WI38 (cell line): Measurements from ENCODE around the gene RAB7B.
"Not testable (repeated sequence)": the region's sequence is repeated elsewhere in the genome, so short reads cannot be mapped to it uniquely, and the experiment has no call there.

Source experiments
- H3K4me3 ChIP-seq: 2 replicates; pipeline ENCODE4 v1.5.1; 2011; ENCODE audit warnings: low read depth, mild to moderate bottlenecking, control low read depth, low read length
- CTCF ChIP-seq: IDR thresholded peaks from 2 replicates; pipeline ENCODE4 v1.5.1; 2012; ENCODE audit warnings: low read depth, mild to moderate bottlenecking, control low read depth, low read length

The RAB7B gene

GRCh38 chr1:206003854-206004800, 932 bp upstream of the RAB7B start:
- no peak overlapping the region for H3K4me3 ChIP-seq
- no peak for TF ChIP-seq CTCF

GRCh38 chr1:206002160-206002559, 1.0 kb downstream of the RAB7B start:
- no peak overlapping the region for H3K4me3 ChIP-seq
- no peak for TF ChIP-seq CTCF

GRCh38 chr1:206001476-206001888, 1.7 kb downstream of the RAB7B start:
- H3K4me3 ChIP-seq: peak overlapping the region; percentile 25; the same call in 1 of the 2 replicates
- no peak for TF ChIP-seq CTCF

GRCh38 chr1:206000641-206001339, 2.4 kb downstream of the RAB7B start:
- no peak overlapping the region for H3K4me3 ChIP-seq
- no peak for TF ChIP-seq CTCF

- TF ChIP-seq CTCF: no peak
Observed at GRCh38 chr1:205998457-205999241, 4.5 kb downstream of the RAB7B start.

GRCh38 chr1:205996641-205997040, 6.6 kb downstream of the RAB7B start:
- not testable (repeated sequence) for H3K4me3 ChIP-seq

More at GRCh38 chr1:205998457-205999241, 4.5 kb downstream of the RAB7B start:
- no peak overlapping the region for H3K4me3 ChIP-seq

- no peak overlapping the region for H3K4me3 ChIP-seq
- no peak for TF ChIP-seq CTCF
Observed at GRCh38 chr1:205994346-205994745, 8.8 kb downstream of the RAB7B start.
